DND-41 (cell line): ENCODE results near the gene NR2E1.

Experiments used
- ATAC-seq: fragments of 200-7000 bp; cut with Tn5 transposase; 3 replicates; pipeline ENCODE4 v1.9.1; 2021; ENCODE audit warnings: low read depth; ENCODE audit not compliant: insufficient read depth
- DNase-seq: peaks from one replicate; pipeline ENCODE4 v3.0.0-alpha.2; 2020
- H2AFZ ChIP-seq: 2 replicates; pipeline ENCODE4 v1.6.0; 2012; ENCODE audit warnings: low read depth, low read length
- H3K27ac ChIP-seq: 2 replicates; pipeline ENCODE4 v1.5.1; 2012; ENCODE audit warnings: low read length, inconsistent platforms
- H3K27me3 ChIP-seq: fragments of 200-600 bp; sonication (generic); 2 replicates; pipeline ENCODE4 v1.6.0; 2012; ENCODE audit warnings: low read length, mild to moderate bottlenecking, inconsistent platforms; ENCODE audit not compliant: insufficient read depth, poor library complexity
- H3K36me3 ChIP-seq: 2 replicates; pipeline ENCODE4 v1.5.1; 2012; ENCODE audit warnings: low read length, inconsistent platforms; ENCODE audit not compliant: insufficient read depth
- H3K4me1 ChIP-seq: 2 replicates; pipeline ENCODE4 v1.5.1; 2012; ENCODE audit warnings: mild to moderate bottlenecking, low read length; ENCODE audit not compliant: insufficient read depth
- H3K4me2 ChIP-seq: 2 replicates; pipeline ENCODE4 v1.6.0; 2012; ENCODE audit warnings: mild to moderate bottlenecking, moderate library complexity, low read length, inconsistent platforms; ENCODE audit not compliant: insufficient read depth
- H3K4me3 ChIP-seq, 2 experiments: fragments of 200-600 bp in 1 of 2; shearing (Covaris generic) in 1 of 2; 2 replicates each; pipeline ENCODE4 v1.5.1; 2012 to 2016; ENCODE audit warnings: inconsistent platforms in 2 of 2, low read length in 2 of 2, mild to moderate bottlenecking in 2 of 2, low read depth in 1 of 2, moderate library complexity in 1 of 2
- H3K79me2 ChIP-seq: 2 replicates; pipeline ENCODE4 v1.6.0; 2012; ENCODE audit warnings: low read length, inconsistent platforms; ENCODE audit not compliant: insufficient read depth
- H3K9ac ChIP-seq: 2 replicates; pipeline ENCODE4 v1.6.0; 2012; ENCODE audit warnings: low read depth, mild to moderate bottlenecking, inconsistent platforms, low read length, moderate library complexity
- H3K9me3 ChIP-seq: 2 replicates; pipeline ENCODE4 v1.5.1; 2012; ENCODE audit warnings: low read length, moderate library complexity, mild to moderate bottlenecking, inconsistent platforms; ENCODE audit not compliant: insufficient read depth, severe bottlenecking
- H4K20me1 ChIP-seq: 2 replicates; pipeline ENCODE4 v1.6.0; 2012; ENCODE audit warnings: low read length; ENCODE audit not compliant: insufficient read depth
- EZH2 ChIP-seq: IDR thresholded peaks from 3 replicates; pipeline ENCODE4 v1.6.1; 2012; ENCODE audit warnings: borderline replicate concordance, low read depth, mild to moderate bottlenecking, moderate library complexity, low read length, inconsistent platforms; ENCODE audit not compliant: severe bottlenecking
- TF ChIP-seq, protein P1 (sequence below): IDR thresholded peaks from 2 replicates; pipeline ENCODE4 v1.5.1; 2012; ENCODE audit warnings: borderline replicate concordance, low read length, moderate library complexity, mild to moderate bottlenecking; ENCODE audit not compliant: poor library complexity, severe bottlenecking; ENCODE audit errors: extremely low read depth

NR2E1 gene

DNA sequence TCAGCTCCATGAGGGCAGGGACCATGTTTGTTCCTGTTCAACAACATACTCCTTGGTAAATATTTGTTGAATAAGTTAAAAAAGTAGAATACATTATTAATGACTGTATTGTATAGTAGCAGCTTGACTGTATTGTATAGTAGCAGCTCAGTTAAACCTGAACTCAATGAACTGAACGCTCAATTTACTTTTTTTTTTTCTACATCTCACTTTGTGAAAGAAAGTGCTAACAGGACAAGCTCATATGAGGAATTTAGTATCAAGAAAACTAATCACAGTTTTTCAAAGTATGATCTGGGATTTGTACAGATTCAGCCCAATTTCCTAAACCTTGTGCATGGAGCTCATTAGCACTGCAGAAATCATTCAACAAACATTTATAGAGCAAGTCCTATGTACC, 38.8 kb upstream of the NR2E1 start:
- Histone ChIP-seq H4K20me1 (no peaks in the 10 kb centered on the region), H3K4me2 (no peak overlapping the region), H3K27ac (no peak overlapping the region), H3K9me3 (no peaks in the 10 kb centered on the region), H3K9ac (no peak overlapping the region), H3K36me3 (no peaks in the 10 kb centered on the region), H3K27me3 (peaks cover 8% of the 10 kb centered on the region), H3K4me1 (no peaks in the 10 kb centered on the region), H3K79me2 (no peaks in the 10 kb centered on the region), H2AFZ (no peak overlapping the region), H3K4me3 (no peak overlapping the region)
- TF ChIP-seq EZH2: no peak
- TF ChIP-seq, protein P1, sequence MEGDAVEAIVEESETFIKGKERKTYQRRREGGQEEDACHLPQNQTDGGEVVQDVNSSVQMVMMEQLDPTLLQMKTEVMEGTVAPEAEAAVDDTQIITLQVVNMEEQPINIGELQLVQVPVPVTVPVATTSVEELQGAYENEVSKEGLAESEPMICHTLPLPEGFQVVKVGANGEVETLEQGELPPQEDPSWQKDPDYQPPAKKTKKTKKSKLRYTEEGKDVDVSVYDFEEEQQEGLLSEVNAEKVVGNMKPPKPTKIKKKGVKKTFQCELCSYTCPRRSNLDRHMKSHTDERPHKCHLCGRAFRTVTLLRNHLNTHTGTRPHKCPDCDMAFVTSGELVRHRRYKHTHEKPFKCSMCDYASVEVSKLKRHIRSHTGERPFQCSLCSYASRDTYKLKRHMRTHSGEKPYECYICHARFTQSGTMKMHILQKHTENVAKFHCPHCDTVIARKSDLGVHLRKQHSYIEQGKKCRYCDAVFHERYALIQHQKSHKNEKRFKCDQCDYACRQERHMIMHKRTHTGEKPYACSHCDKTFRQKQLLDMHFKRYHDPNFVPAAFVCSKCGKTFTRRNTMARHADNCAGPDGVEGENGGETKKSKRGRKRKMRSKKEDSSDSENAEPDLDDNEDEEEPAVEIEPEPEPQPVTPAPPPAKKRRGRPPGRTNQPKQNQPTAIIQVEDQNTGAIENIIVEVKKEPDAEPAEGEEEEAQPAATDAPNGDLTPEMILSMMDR: no peak
- no peak for ATAC-seq
- DNase-seq: no peak

DNA sequence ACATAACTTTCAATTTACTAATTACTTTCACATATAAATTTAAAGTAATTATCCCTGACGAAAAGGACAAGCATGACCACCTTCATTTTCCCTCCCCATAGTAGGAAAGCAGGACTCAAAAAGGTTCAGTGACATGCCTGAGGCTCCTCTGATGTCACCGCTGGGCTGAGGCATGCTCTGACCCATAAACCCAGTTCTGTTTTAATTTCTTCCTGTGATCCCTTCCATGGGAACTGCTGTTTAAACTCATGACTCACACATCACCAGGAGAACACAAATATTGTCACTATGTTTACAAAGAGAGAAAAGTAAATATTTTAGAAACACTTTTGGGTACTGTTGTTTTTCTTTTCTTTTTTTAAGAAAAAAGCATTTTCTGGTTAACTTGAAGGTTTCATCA, 38.0 kb upstream of the NR2E1 start:
- H3K27ac ChIP-seq: no peak overlapping the region
- ATAC-seq: no peak

DNA sequence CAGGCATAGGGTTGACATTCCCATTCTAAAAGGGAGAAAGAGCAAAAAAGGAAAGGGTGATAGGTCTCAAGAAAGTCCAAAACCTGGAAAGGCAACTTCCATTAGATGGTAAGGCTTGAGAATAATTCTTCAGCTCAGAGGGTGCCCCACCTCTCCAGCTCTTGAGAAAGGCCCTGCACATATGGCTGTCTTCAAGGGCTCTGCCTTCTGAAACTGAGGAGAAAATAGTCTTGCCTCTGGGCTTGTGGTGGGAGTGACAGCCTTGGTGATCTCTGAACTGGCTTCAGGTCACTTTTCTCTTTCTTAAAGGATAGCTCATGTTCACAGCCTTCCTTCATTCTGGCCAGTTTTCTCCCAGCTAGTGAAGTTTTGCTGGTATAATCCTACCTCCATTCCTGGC, 35.6 kb upstream of the NR2E1 start:
- H3K79me2 ChIP-seq: no peaks in the 10 kb centered on the region
- H3K4me3 ChIP-seq: no peak overlapping the region
- no peak overlapping the region for H3K4me2 ChIP-seq
- no peak for DNase-seq
- no peak overlapping the region for H3K27ac ChIP-seq
- H3K27me3 ChIP-seq: peaks cover 5% of the 10 kb centered on the region
- ATAC-seq: no peak
- H3K9ac ChIP-seq: no peak overlapping the region
- no peaks in the 10 kb centered on the region for H3K9me3 ChIP-seq
- H3K36me3 ChIP-seq: no peaks in the 10 kb centered on the region
- H2AFZ ChIP-seq: no peak overlapping the region
- H3K4me1 ChIP-seq: no peaks in the 10 kb centered on the region
- TF ChIP-seq, protein P1: no peak
- TF ChIP-seq EZH2: no peak
- no peaks in the 10 kb centered on the region for H4K20me1 ChIP-seq

More for the DNA sequence above, 38.0 kb upstream of the NR2E1 start:
- Histone ChIP-seq H3K9ac (no peak overlapping the region), H4K20me1 (no peaks in the 10 kb centered on the region), H3K36me3 (no peaks in the 10 kb centered on the region), H3K4me3 (no peak overlapping the region), H3K79me2 (no peaks in the 10 kb centered on the region), H3K4me2 (no peak overlapping the region), H3K4me1 (no peaks in the 10 kb centered on the region), H2AFZ (no peak overlapping the region), H3K9me3 (no peaks in the 10 kb centered on the region), H3K27me3 (peaks cover 8% of the 10 kb centered on the region)
- TF ChIP-seq, protein P1: no peak
- TF ChIP-seq EZH2: no peak
- no peak for DNase-seq

DNA sequence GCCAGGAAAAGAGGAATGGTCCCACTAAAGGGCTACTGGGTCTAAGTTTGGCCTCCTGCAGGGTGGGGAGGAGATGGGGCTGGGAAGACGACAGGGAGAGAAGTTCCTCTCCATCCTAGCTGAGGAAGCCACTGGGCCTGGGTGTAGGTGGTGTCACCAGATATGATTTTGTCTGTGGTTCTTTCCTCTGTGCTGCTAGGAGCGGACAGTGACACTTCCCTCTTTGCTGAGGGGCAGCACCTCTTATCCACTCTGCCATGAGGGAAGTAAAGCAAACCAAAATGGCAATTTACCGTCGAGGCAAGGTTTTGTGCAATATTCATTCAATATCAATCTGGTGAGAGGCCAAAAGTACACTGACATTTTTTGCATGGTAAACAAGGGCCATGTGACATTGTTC, 33.0 kb upstream of the NR2E1 start:
- Histone ChIP-seq H3K9me3 (no peaks in the 10 kb centered on the region), H3K4me2 (no peak overlapping the region), H2AFZ (no peak overlapping the region), H3K4me1 (no peaks in the 10 kb centered on the region), H3K27ac (no peak overlapping the region), H3K4me3 (no peak overlapping the region), H3K9ac (no peak overlapping the region), H3K79me2 (no peaks in the 10 kb centered on the region), H3K36me3 (no peaks in the 10 kb centered on the region), H3K27me3 (peaks cover 5% of the 10 kb centered on the region), H4K20me1 (no peaks in the 10 kb centered on the region)
- ATAC-seq (no peak), DNase-seq (no peak)
- TF ChIP-seq, protein P1: no peak
- TF ChIP-seq EZH2: no peak
